ENCODE results near the gene ZMPSTE24. TPM values are rescaled to one million over a fixed set of nuclear protein-coding genes. Genes with fewer than 3 reads are reported as not detected.

Gene ZMPSTE24
- total and polyA plus RNA-seq, 2 of the 4 experiments (the other 2 are of a cell fraction): 21.0 to 28.9 TPM

DNA sequence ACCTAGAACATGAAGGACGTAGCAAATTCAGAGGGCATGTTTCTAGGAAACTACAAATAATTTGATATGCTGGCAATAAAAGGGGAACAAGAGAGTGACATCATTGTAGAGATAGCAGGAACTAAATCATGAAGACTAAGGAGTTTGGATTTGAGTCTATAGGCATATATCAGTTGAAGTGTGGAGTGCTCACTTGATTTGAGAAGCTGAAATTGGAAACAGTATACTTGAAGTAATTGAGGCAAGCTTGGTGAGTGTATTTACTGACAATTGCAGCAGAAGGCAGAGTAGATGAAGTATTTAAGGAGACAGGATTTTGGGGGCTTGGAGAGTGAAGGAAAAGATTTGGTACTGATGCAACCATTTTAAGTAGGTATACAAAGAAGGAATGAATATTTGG is 16.7 kb upstream of the ZMPSTE24 start:
- dilution Hi-C loops (cut with HindIII; ENCODE audit: low sequenced_read_pairs, unreplicated experiment): no loop called here
- Histone ChIP-seq H3K36me3 (ENCODE audit: control insufficient read depth, insufficient read depth, low read length) (peaks cover 11% of the 10 kb centered on the region), H2AFZ (replicated peaks; ENCODE audit: low read length, poor library complexity) (no peak overlapping the region), H2BK5ac (ENCODE audit: low read depth, low read length, poor library complexity, severe bottlenecking) (peak overlapping the region; percentile 76), H2AK9ac (replicated peaks; ENCODE audit: low read depth, low read length, poor library complexity) (no peak overlapping the region), H2BK120ac (ENCODE audit: low read depth, low read length) (peak overlapping the region; percentile 78), H4K91ac (ENCODE audit: insufficient read depth, low read depth, low read length) (peak overlapping the region; percentile 68; the same call in 1 of the 2 replicates), H2AK5ac (ENCODE audit: low read depth, low read length) (peak overlapping the region; percentile 67), H3K4me1 (ENCODE audit: control insufficient read depth, insufficient read depth, low read length) (peaks cover 3% of the 10 kb centered on the region; the same call in 1 of the 2 replicates), H3K56ac (ENCODE audit: extremely low read depth, insufficient read depth, low read length) (peak overlapping the region; percentile 58), H3K14ac (replicated peaks; ENCODE audit: low read depth, low read length) (peak overlapping the region; percentile 41), H3K27ac (ENCODE audit: insufficient read depth, low read length) (peak overlapping the region; percentile 66), H4K5ac (ENCODE audit: low read depth, low read length) (no peak overlapping the region; the same call in 1 of the 2 replicates), H3K9me3 (ENCODE audit: control insufficient read depth, insufficient read depth, low read length) (no peaks in the 10 kb centered on the region), H3K4me2 (ENCODE audit: low read depth, low read length) (peak overlapping the region; percentile 74; the same call in 1 of the 2 replicates), H2BK15ac (ENCODE audit: low read depth, low read length) (peak overlapping the region; percentile 77), H3K9me1 (ENCODE audit: insufficient read depth, low read length) (no peaks in the 10 kb centered on the region; the same call in 1 of the 2 replicates), H3K18ac (ENCODE audit: low read depth, low read length) (peak overlapping the region; percentile 17; the same call in 1 of the 2 replicates), H3K4ac (ENCODE audit: low read depth, low read length) (peak overlapping the region; percentile 76; the same call in 1 of the 2 replicates), H3K9ac (ENCODE audit: low read depth, low read length) (no peak overlapping the region), H4K20me1 (ENCODE audit: insufficient read depth, low read length) (no peaks in the 10 kb centered on the region), H3K23ac (ENCODE audit: low read depth, low read length) (peak overlapping the region; percentile 48; the same call in 1 of the 2 replicates), H3K79me1 (ENCODE audit: low read depth in 1 of 2, low read length in 2 of 2) (peaks cover 17 to 42% of the 10 kb centered on the region in 2 experiments), H2BK20ac (ENCODE audit: low read depth, low read length) (peak overlapping the region; percentile 73), H3K27me3 (ENCODE audit: control insufficient read depth, insufficient read depth, low read length) (no peaks in the 10 kb centered on the region), H3K4me3 (ENCODE audit: insufficient read depth, low read depth, low read length) (no peak overlapping the region), H4K8ac (ENCODE audit: low read depth in 2 of 2, low read length in 2 of 2) (peak overlapping the region; percentile 32 to 57; a peak in 2 of 4 replicates)
- POLR2A ChIA-PET (ENCODE audit: unreplicated experiment): no interaction called here
- in situ Hi-C loops (cut with MboI; ENCODE audit: low sequenced_read_pairs): no loop called here
- TF ChIP-seq RAD21 (IDR thresholded peaks at IDR 0.05; ENCODE audit: low read length) (no peak), MAFK (IDR thresholded peaks at IDR 0.05; ENCODE audit: low read depth, low read length) (no peak), CHD1 (IDR thresholded peaks at IDR 0.05; ENCODE audit: low read depth, low read length) (no peak), RFX5 (IDR thresholded peaks at IDR 0.05; ENCODE audit: low read depth, low read length) (no peak), NFE2L2 (IDR thresholded peaks at IDR 0.05; ENCODE audit: low read depth, low read length) (no peak), FOS (IDR thresholded peaks at IDR 0.05; ENCODE audit: low read depth, low read length) (no peak), BHLHE40 (IDR thresholded peaks at IDR 0.05; ENCODE audit: low read depth, low read length) (no peak), POLR2A (IDR thresholded peaks at IDR 0.05; ENCODE audit: low read depth, low read length) (no peak)
- TF ChIP-seq, protein P1, sequence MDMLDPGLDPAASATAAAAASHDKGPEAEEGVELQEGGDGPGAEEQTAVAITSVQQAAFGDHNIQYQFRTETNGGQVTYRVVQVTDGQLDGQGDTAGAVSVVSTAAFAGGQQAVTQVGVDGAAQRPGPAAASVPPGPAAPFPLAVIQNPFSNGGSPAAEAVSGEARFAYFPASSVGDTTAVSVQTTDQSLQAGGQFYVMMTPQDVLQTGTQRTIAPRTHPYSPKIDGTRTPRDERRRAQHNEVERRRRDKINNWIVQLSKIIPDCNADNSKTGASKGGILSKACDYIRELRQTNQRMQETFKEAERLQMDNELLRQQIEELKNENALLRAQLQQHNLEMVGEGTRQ (IDR thresholded peaks at IDR 0.05; ENCODE audit: low read depth, low read length): no peak
- TF ChIP-seq, protein P2, sequence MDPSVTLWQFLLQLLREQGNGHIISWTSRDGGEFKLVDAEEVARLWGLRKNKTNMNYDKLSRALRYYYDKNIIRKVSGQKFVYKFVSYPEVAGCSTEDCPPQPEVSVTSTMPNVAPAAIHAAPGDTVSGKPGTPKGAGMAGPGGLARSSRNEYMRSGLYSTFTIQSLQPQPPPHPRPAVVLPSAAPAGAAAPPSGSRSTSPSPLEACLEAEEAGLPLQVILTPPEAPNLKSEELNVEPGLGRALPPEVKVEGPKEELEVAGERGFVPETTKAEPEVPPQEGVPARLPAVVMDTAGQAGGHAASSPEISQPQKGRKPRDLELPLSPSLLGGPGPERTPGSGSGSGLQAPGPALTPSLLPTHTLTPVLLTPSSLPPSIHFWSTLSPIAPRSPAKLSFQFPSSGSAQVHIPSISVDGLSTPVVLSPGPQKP (IDR thresholded peaks at IDR 0.05; ENCODE audit: borderline replicate concordance, low read depth, low read length): no peak
- TF ChIP-seq, protein P3, sequence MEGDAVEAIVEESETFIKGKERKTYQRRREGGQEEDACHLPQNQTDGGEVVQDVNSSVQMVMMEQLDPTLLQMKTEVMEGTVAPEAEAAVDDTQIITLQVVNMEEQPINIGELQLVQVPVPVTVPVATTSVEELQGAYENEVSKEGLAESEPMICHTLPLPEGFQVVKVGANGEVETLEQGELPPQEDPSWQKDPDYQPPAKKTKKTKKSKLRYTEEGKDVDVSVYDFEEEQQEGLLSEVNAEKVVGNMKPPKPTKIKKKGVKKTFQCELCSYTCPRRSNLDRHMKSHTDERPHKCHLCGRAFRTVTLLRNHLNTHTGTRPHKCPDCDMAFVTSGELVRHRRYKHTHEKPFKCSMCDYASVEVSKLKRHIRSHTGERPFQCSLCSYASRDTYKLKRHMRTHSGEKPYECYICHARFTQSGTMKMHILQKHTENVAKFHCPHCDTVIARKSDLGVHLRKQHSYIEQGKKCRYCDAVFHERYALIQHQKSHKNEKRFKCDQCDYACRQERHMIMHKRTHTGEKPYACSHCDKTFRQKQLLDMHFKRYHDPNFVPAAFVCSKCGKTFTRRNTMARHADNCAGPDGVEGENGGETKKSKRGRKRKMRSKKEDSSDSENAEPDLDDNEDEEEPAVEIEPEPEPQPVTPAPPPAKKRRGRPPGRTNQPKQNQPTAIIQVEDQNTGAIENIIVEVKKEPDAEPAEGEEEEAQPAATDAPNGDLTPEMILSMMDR (conservative IDR thresholded peaks at IDR 0.05; ENCODE audit: low read depth, low read length): no peak
- WGBS, 2 experiments (ENCODE audit: extremely low coverage in 2 of 2, insufficient read length in 1 of 2): 63% methylated on average over 1 of the region's 1 CpG; no CpG with 5 or more reads in 1 of the 2 experiments
- no peak for DNase-seq
- BruUV-seq (replicated peaks): no TSS peak
- ATAC-seq (ENCODE audit: low read depth): peak; percentile 34
- intact Hi-C loops (cut with micrococcal nuclease): loop anchor here (2.0 kb wide), 1 partner anchor 15 kb away; no protein-coding TSS in a partner anchor
- CTCF ChIA-PET: interaction anchor here (0.6 to 1.2 kb wide), 4 partner anchors 15 to 92 kb away, joined by 3 to 6 read pairs (median 4); partner anchors contain the start of gene RLF
